IMR-90 (cell line): ENCODE results near the gene PCCA. TPM values are rescaled to one million over a fixed set of nuclear protein-coding genes. Genes with fewer than 3 reads are reported as not detected.
A peak's percentile ranks its signal among the peaks of the same experiment; 100 is the strongest.

Experiments
- ATAC-seq: fragments of 200-7000 bp; cut with Tn5 transposase; 2 replicates; pipeline ENCODE4 v1.9.1; 2020; ENCODE audit warnings: low read depth, mild to moderate bottlenecking, moderate library complexity
- BruUV-seq: library from RNA; stranded (reverse); fragments of 400-500 nt; replicated peaks from 2 replicates; lab custom pipeline; 2021; lab: Mats Ljungman, UMichigan
- CTCF ChIA-PET: fragments of 300-600 bp; formaldehyde crosslinking; extraction: SDS; loops from one replicate; lab custom pipeline; 2021; ENCODE audit warnings: antibody characterized with exemption; lab: Yijun Ruan, JAX
- POLR2A ChIA-PET: fragments of 300-600 bp; sonication (Branson Sonifier 250); formaldehyde crosslinking; loops from one replicate; lab custom pipeline; 2022; ENCODE audit warnings: antibody characterized with exemption; ENCODE audit not compliant: unreplicated experiment; lab: Charles Lee
- DNase-seq: peaks from one replicate; pipeline ENCODE4 v3.0.0; 2013
- H2AFZ ChIP-seq: replicated peaks from 2 replicates; pipeline ENCODE3; 2013; ENCODE audit warnings: low read length, mild to moderate bottlenecking; ENCODE audit not compliant: poor library complexity
- H2AK5ac ChIP-seq: 2 replicates; pipeline ENCODE4 v1.6.1; 2013; ENCODE audit warnings: low read depth, low read length, inconsistent platforms
- H2AK9ac ChIP-seq: replicated peaks from 2 replicates; pipeline ENCODE3; 2013; ENCODE audit warnings: mild to moderate bottlenecking, low read depth, low read length, moderate library complexity; ENCODE audit not compliant: poor library complexity
- H2BK120ac ChIP-seq: 2 replicates; pipeline ENCODE4 v1.6.1; 2013; ENCODE audit warnings: low read depth, low read length, inconsistent platforms
- H2BK15ac ChIP-seq: 3 replicates; pipeline ENCODE4 v1.6.1; 2013; ENCODE audit warnings: low read depth, low read length, inconsistent platforms
- H2BK20ac ChIP-seq: 2 replicates; pipeline ENCODE4 v1.6.1; 2013; ENCODE audit warnings: low read depth, mild to moderate bottlenecking, inconsistent platforms, low read length, moderate library complexity
- H2BK5ac ChIP-seq: 2 replicates; pipeline ENCODE4 v1.6.1; 2013; ENCODE audit warnings: mild to moderate bottlenecking, low read depth, low read length, inconsistent platforms; ENCODE audit not compliant: poor library complexity, severe bottlenecking
- H3K14ac ChIP-seq: replicated peaks from 2 replicates; pipeline ENCODE4 v1.6.1; 2013; ENCODE audit warnings: low read depth, low read length, inconsistent platforms
- H3K18ac ChIP-seq: 2 replicates; pipeline ENCODE4 v1.6.1; 2013; ENCODE audit warnings: low read depth, low read length, control low read depth
- H3K23ac ChIP-seq: 2 replicates; pipeline ENCODE4 v1.6.1; 2013; ENCODE audit warnings: low read depth, low read length, inconsistent platforms
- H3K27ac ChIP-seq: 2 replicates; pipeline ENCODE4 v1.5.1; 2013; ENCODE audit warnings: mild to moderate bottlenecking, control low read depth, low read length; ENCODE audit not compliant: insufficient read depth
- H3K27me3 ChIP-seq: 2 replicates; pipeline ENCODE4 v1.6.1; 2013; ENCODE audit warnings: low read length; ENCODE audit not compliant: control insufficient read depth, insufficient read depth
- H3K36me3 ChIP-seq: 2 replicates; pipeline ENCODE4 v1.6.1; 2013; ENCODE audit warnings: low read length, mixed read lengths; ENCODE audit not compliant: control insufficient read depth, insufficient read depth
- H3K4ac ChIP-seq: 2 replicates; pipeline ENCODE4 v1.6.1; 2013; ENCODE audit warnings: low read depth, low read length, inconsistent platforms
- H3K4me1 ChIP-seq: 2 replicates; pipeline ENCODE4 v1.6.1; 2013; ENCODE audit warnings: low read length, mixed read lengths; ENCODE audit not compliant: control insufficient read depth, insufficient read depth
- H3K4me2 ChIP-seq: 2 replicates; pipeline ENCODE4 v1.6.1; 2013; ENCODE audit warnings: low read depth, mild to moderate bottlenecking, control low read depth, low read length, moderate library complexity
- H3K4me3 ChIP-seq: 2 replicates; pipeline ENCODE4 v1.5.1; 2013; ENCODE audit warnings: low read depth, mild to moderate bottlenecking, control low read depth, low read length, moderate library complexity; ENCODE audit not compliant: insufficient read depth
- H3K56ac ChIP-seq: 2 replicates; pipeline ENCODE4 v1.6.1; 2013; ENCODE audit warnings: low read length, inconsistent platforms; ENCODE audit not compliant: insufficient read depth; ENCODE audit errors: extremely low read depth
- H3K79me1 ChIP-seq, 2 experiments: 2 replicates each; pipeline ENCODE4 v1.6.1; 2013; ENCODE audit warnings: low read length in 2 of 2, inconsistent platforms in 1 of 2, low read depth in 1 of 2
- H3K9ac ChIP-seq: 2 replicates; pipeline ENCODE4 v1.6.1; 2013; ENCODE audit warnings: low read depth, low read length, control low read depth
- H3K9me1 ChIP-seq: 2 replicates; pipeline ENCODE4 v1.6.1; 2013; ENCODE audit warnings: low read length, inconsistent platforms; ENCODE audit not compliant: insufficient read depth
- H3K9me3 ChIP-seq: 2 replicates; pipeline ENCODE4 v1.6.1; 2013; ENCODE audit warnings: low read length; ENCODE audit not compliant: control insufficient read depth, insufficient read depth
- H4K20me1 ChIP-seq: 2 replicates; pipeline ENCODE4 v1.6.1; 2013; ENCODE audit warnings: low read length, inconsistent platforms; ENCODE audit not compliant: insufficient read depth
- H4K5ac ChIP-seq: 2 replicates; pipeline ENCODE4 v1.6.1; 2013; ENCODE audit warnings: mild to moderate bottlenecking, low read depth, low read length, control low read depth
- H4K8ac ChIP-seq, 2 experiments: 2 replicates each; pipeline ENCODE4 v1.6.1; 2013; ENCODE audit warnings: low read depth in 2 of 2, low read length in 2 of 2, control low read depth in 1 of 2, inconsistent platforms in 1 of 2
- H4K91ac ChIP-seq: 2 replicates; pipeline ENCODE4 v1.6.1; 2013; ENCODE audit warnings: low read depth, low read length, inconsistent platforms; ENCODE audit not compliant: insufficient read depth
- CEBPB ChIP-seq: IDR thresholded peaks from 2 replicates; pipeline ENCODE4 v1.6.1; 2012; ENCODE audit warnings: low read depth, low read length, improper control_type of control experiment
- CHD1 ChIP-seq: IDR thresholded peaks from 2 replicates; pipeline ENCODE4 v1.6.1; 2012; ENCODE audit warnings: low read depth, low read length, improper control_type of control experiment
- FOS ChIP-seq: fragments of 150-350 bp; IDR thresholded peaks from 2 replicates; pipeline ENCODE4 v1.6.1; 2016; ENCODE audit warnings: low read depth, low read length
- MXI1 ChIP-seq: IDR thresholded peaks from 2 replicates; pipeline ENCODE4 v1.6.1; 2012; ENCODE audit warnings: low read depth, mild to moderate bottlenecking, low read length, moderate library complexity, borderline replicate concordance
- RAD21 ChIP-seq: IDR thresholded peaks from 2 replicates; pipeline ENCODE4 v1.6.1; 2012; ENCODE audit warnings: low read length, improper control_type of control experiment
- WGBS, 2 experiments: methylation state at CpG; one replicate each; pipeline versions ENCODE4 v1.1.5 to v1.1.7; 2013; ENCODE audit warnings: missing lambda C conversion rate in 2 of 2; ENCODE audit not compliant: insufficient read length in 1 of 2; ENCODE audit errors: extremely low coverage in 2 of 2; 5-methylcytosine and 5-hydroxymethylcytosine counted together
- dilution Hi-C: fragments of 300-500 bp; cut with HindIII; formaldehyde crosslinking; loops from one replicate; pipeline ENCODE4 v1.14.3; 2018; ENCODE audit warnings: low sequenced_read_pairs; ENCODE audit not compliant: unreplicated experiment
- in situ Hi-C: fragments of 300-500 bp; cut with MboI; formaldehyde crosslinking; loops from 3 replicates; pipeline ENCODE4 v1.14.3; 2019; ENCODE audit warnings: low sequenced_read_pairs, inconsistent platforms, mixed read lengths
- intact Hi-C: fragments of 100-400 bp; cut with micrococcal nuclease; formaldehyde crosslinking; loops from 2 replicates; pipeline ENCODE4 v1.10.0; 2022
- polyA plus RNA-seq, 3 experiments: library from polyadenylated mRNA; depleted of rRNA; stranded (reverse); fragments of >200 nt; gene quantifications; 2 replicates each; pipeline ENCODE4 v1.2.3, GENCODE V29; 2012; ENCODE audit warnings: low replicate concordance in 1 of 3
- total RNA-seq: library from RNA; depleted of rRNA; stranded (reverse); fragments of >200 nt; gene quantifications from 2 replicates; pipeline ENCODE4 v1.2.3, GENCODE V29; 2012

The PCCA gene
- total and polyA plus RNA-seq, 2 of the 4 experiments (the other 2 are of a cell fraction): 7.6 to 24.0 TPM

DNA sequence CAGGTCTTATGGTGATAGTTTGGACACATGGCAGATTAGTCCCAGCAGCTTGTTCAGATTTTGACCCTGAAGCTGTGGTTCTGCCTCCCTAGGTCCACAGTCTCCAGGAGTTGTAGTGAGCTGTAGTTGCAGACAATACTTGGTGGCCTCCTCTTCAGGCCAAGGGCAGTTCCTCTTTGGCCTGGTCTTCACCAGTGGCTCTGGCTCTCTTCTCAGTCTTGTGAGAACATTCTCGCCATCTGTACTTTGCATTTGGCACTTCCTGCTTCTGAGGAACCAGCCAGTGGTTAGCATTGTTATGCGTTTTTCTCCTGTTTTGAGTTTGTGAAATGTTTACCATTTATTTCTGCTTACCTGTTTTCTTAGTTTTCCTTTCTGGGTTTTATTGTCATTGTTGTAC, 40.7 kb downstream of the PCCA start:
- H3K27ac ChIP-seq: no peak overlapping the region
- H3K18ac ChIP-seq: no peak overlapping the region
- POLR2A ChIA-PET: no interaction called here
- no peak overlapping the region for H2AK5ac ChIP-seq
- no peak overlapping the region for H3K56ac ChIP-seq
- CTCF ChIA-PET: interaction anchor here (0.6 kb wide), 1 partner anchor 16 kb away, joined by 4 read pairs; no protein-coding TSS in a partner anchor
- no peak overlapping the region; the same call in 1 of the 2 replicates for H3K4ac ChIP-seq
- TF ChIP-seq CEBPB: no peak
- TF ChIP-seq CHD1: no peak
- TF ChIP-seq MXI1: no peak
- no peak for TF ChIP-seq FOS
- TF ChIP-seq RAD21: no peak
- in situ Hi-C loops: no loop called here
- peaks cover 10% of the 10 kb centered on the region; the same call in 1 of the 2 replicates for H4K20me1 ChIP-seq
- H2BK20ac ChIP-seq: no peak overlapping the region
- peaks cover 2% of the 10 kb centered on the region; the same call in 1 of the 2 replicates for H3K4me1 ChIP-seq
- no peak overlapping the region for H2AFZ ChIP-seq
- no TSS peak for BruUV-seq
- no peak overlapping the region for H2AK9ac ChIP-seq
- no peak overlapping the region for H2BK120ac ChIP-seq
- peaks cover 11% of the 10 kb centered on the region for H3K9me1 ChIP-seq
- H3K9me3 ChIP-seq: no peaks in the 10 kb centered on the region
- no peaks in the 10 kb centered on the region for H3K27me3 ChIP-seq
- no peak overlapping the region for H3K4me3 ChIP-seq
- no peak overlapping the region for H2BK15ac ChIP-seq
- H4K91ac ChIP-seq: no peak overlapping the region
- 0 out of 2 replicates have a peak overlapping the region, but pooled peaks have one; percentile 32 for H3K14ac ChIP-seq
- H2BK5ac ChIP-seq: no peak overlapping the region
- H3K4me2 ChIP-seq: no peak overlapping the region
- H4K8ac ChIP-seq: 0 out of 4 replicates have a peak overlapping the region, but pooled peaks of 1 of the 2 experiments have one; percentile 43
- ATAC-seq (no peak), DNase-seq (no peak)
- peaks cover 5 to 20% of the 10 kb centered on the region in 2 experiments for H3K79me1 ChIP-seq
- peak overlapping the region; percentile 61; the same call in 1 of the 2 replicates for H3K23ac ChIP-seq
- H4K5ac ChIP-seq: no peak overlapping the region
- dilution Hi-C loops: no loop called here
- no CpG with 5 or more reads among the region's 2 CpGs for WGBS, 2 experiments
- intact Hi-C loops: no loop called here
- 0 out of 2 replicates have a peak, but pooled peaks cover 2% of the 10 kb centered on the region for H3K36me3 ChIP-seq
- H3K9ac ChIP-seq: no peak overlapping the region
